ENCODE measurements around the gene HMGB3.
A peak's percentile ranks its signal among the peaks of the same experiment; 100 is the strongest.
"Not testable (repeated sequence)": the region's sequence is repeated elsewhere in the genome, so short reads cannot be mapped to it uniquely, and the experiment has no call there.

HMGB3 gene

GRCh38 chrX:150966235-150966634 lies 16.9 kb upstream of the HMGB3 start:
- no peak for DNase-seq
- TF ChIP-seq GATA1 (IDR thresholded peaks at IDR 0.05; ENCODE audit: low read depth, low read length): no peak
- TF ChIP-seq POLR2A (IDR thresholded peaks at IDR 0.05; ENCODE audit: low read length): no peak

- TF ChIP-seq GATA1 (IDR thresholded peaks at IDR 0.05; ENCODE audit: low read depth, low read length): no peak
- no peak for TF ChIP-seq POLR2A (IDR thresholded peaks at IDR 0.05; ENCODE audit: low read length)
- no peak for DNase-seq
Measured at GRCh38 chrX:150966742-150967141, 16.4 kb upstream of the HMGB3 start.

GRCh38 chrX:150967786-150968185 lies 15.3 kb upstream of the HMGB3 start:
- TF ChIP-seq POLR2A (IDR thresholded peaks at IDR 0.05; ENCODE audit: low read length): no peak
- TF ChIP-seq GATA1 (IDR thresholded peaks at IDR 0.05; ENCODE audit: low read depth, low read length): no peak
- no peak for DNase-seq

GRCh38 chrX:150968862-150969720 lies 14.0 kb upstream of the HMGB3 start:
- no peak for DNase-seq
- TF ChIP-seq GATA1 (IDR thresholded peaks at IDR 0.05; ENCODE audit: low read depth, low read length): no peak
- no peak for TF ChIP-seq POLR2A (IDR thresholded peaks at IDR 0.05; ENCODE audit: low read length)

- DNase-seq: no peak
- no peak for TF ChIP-seq GATA1 (IDR thresholded peaks at IDR 0.05; ENCODE audit: low read depth, low read length)
- TF ChIP-seq POLR2A (IDR thresholded peaks at IDR 0.05; ENCODE audit: low read length): no peak
Measured at GRCh38 chrX:150972450-150972849, 10.7 kb upstream of the HMGB3 start.

- DNase-seq: no peak
- TF ChIP-seq GATA1 (IDR thresholded peaks at IDR 0.05; ENCODE audit: low read depth, low read length): no peak
- TF ChIP-seq POLR2A (IDR thresholded peaks at IDR 0.05; ENCODE audit: low read length): no peak
Measured at GRCh38 chrX:150975655-150976390, 7.3 kb upstream of the HMGB3 start.

- TF ChIP-seq GATA1 (IDR thresholded peaks at IDR 0.05; ENCODE audit: low read depth, low read length) (no peak), POLR2A (IDR thresholded peaks at IDR 0.05; ENCODE audit: low read length) (no peak)
- no peak for DNase-seq
Measured at GRCh38 chrX:150977411-150978162, 5.5 kb upstream of the HMGB3 start.

GRCh38 chrX:150980186-150980585 lies 2.9 kb upstream of the HMGB3 start:
- TF ChIP-seq POLR2A (IDR thresholded peaks at IDR 0.05; ENCODE audit: low read length) (no peak), GATA1 (IDR thresholded peaks at IDR 0.05; ENCODE audit: low read depth, low read length) (no peak)

GRCh38 chrX:150980711-150981110 lies 2.4 kb upstream of the HMGB3 start:
- TF ChIP-seq POLR2A (IDR thresholded peaks at IDR 0.05; ENCODE audit: low read length) (no peak), GATA1 (IDR thresholded peaks at IDR 0.05; ENCODE audit: low read depth, low read length) (no peak)
- DNase-seq: no peak

More at GRCh38 chrX:150980186-150980585, 2.9 kb upstream of the HMGB3 start:
- no peak for DNase-seq

DNA sequence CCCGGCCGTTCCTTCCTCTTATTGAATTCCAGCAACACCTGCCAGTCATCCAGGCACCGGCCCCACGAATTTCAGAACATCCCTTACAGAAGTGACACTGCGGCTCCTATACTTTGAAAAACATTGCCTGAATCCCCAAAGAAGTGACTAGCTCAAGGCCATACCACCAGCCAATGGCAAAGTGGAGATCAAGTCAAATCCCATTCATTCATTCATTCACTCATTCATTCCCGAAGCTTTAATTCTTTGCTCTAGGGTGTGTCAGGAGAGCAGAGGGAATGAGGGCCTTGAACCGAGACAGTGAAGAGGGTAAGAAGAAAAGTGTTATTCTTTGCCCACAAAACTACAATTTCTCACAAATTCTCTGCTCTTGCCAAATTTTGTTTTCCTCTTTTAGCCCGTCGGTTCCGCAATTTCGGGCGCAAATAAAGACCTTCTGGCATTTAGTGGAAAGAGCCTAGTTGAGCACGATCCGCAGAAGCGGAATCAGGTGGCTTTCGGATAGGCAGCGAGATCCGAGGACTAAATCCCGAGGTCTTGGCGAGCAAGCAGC lies 824 bp upstream of the HMGB3 start:
- TF ChIP-seq GATA1 (IDR thresholded peaks at IDR 0.05; ENCODE audit: low read depth, low read length) (no peak), POLR2A (IDR thresholded peaks at IDR 0.05; ENCODE audit: low read length) (no peak)
- DNase-seq: no peak

DNA sequence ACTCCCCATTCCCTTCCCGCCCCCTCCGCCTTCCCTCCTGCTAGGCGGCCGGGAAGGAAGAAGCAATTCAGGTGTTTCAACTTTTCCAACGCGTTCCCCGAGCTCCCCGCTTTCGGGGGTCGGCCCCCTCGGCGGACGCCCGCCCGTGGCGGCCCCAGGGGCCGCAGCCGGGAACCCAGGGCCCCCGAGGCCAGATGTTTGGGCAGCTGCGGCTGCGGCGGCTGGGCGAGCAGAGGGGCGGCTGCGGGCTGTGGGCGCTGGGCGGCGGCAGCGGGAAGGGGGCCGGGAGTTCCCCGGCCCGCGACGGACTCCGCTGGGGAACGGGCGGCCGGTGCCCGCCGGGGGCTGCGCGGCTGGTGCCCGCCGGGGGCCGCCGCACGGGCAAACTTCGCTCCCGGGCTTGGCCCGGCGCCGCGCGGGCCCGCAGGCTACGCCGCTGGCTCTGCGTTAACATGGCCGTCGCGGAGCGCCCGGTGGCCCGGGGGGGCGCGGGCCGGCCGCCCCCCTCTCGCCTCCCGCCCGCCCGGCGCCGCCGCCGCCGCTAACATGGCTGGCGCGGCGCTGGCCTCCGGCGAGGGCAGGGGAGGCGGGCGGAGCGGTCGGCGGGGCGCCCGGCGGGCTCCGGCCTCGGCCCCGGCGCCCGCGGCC lies 510 bp downstream of the HMGB3 start:
- peak; percentile 18 to 51 for DNase-seq
- TF ChIP-seq GATA1 (IDR thresholded peaks at IDR 0.05; ENCODE audit: low read depth, low read length) (no peak), POLR2A (IDR thresholded peaks at IDR 0.05; ENCODE audit: low read length) (no peak)

DNA sequence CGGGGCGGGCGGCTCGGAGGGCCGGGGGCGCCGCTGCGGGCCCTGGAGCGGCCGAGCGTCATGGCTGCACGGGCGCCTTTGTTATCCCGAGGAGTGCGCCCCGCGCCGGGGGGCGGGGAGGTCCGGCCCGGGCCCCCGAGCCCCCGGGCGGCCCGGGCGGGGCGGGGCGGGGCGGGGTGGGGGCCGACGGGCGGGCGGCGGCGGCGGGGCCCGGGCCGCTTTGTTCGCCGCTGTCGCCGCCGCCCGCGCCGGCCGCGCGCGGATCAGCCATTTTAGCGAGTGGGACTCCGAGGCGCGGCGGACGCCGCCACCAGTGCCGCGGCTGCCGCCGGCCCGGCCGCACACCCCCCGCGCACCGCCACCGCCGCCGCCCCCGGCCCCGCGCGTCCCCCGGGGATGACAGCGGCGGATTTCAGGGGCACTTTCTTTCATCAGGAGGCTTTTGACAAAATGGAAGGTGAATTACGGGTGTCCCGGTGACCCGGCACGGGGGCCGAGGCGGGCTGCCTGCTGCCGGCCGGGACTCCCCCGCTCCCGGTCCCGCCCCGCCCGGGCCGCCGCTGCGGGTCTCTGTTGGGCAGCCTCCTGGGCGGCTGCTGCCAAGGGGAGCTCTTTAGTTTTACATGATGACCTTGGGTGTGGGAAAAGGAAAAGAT lies 1.2 kb downstream of the HMGB3 start:
- peak; percentile 35 to 53 for DNase-seq

GRCh38 chrX:150987687-150988086 lies 4.6 kb downstream of the HMGB3 start:
- not testable (repeated sequence) for DNase-seq

More for the DNA sequence above, 1.2 kb downstream of the HMGB3 start:
- no peak for TF ChIP-seq GATA1 (IDR thresholded peaks at IDR 0.05; ENCODE audit: low read depth, low read length)
- TF ChIP-seq POLR2A (IDR thresholded peaks at IDR 0.05; ENCODE audit: low read length): no peak
